HepG2 (cell line): Measurements from ENCODE around the gene NRG3.

Source experiments
- BHLHE40 ChIP-seq: IDR thresholded peaks from 2 replicates; pipeline ENCODE4 v1.6.1; 2011; ENCODE audit warnings: low read length, improper control_type of control experiment
- EZH2 ChIP-seq: conservative IDR thresholded peaks from 2 replicates; pipeline ENCODE4 v1.6.1; 2012; ENCODE audit warnings: mild to moderate bottlenecking, low read depth, low read length, moderate library complexity
- MATR3 ChIP-seq: sonication (generic); formaldehyde crosslinking; IDR thresholded peaks from 2 replicates; pipeline ENCODE4 v1.4.0; 2020; ENCODE audit warnings: missing genetic modification reagents
- SRY ChIP-seq: sonication (generic); formaldehyde crosslinking; IDR thresholded peaks from 2 replicates; pipeline ENCODE4 v1.8.0; 2022; ENCODE audit warnings: mild to moderate bottlenecking, missing genetic modification reagents
- TCF12 ChIP-seq, 2 experiments: fragments of 450-650 bp in 1 of 2; sonication (generic) in 1 of 2; formaldehyde crosslinking in 1 of 2; IDR thresholded peaks; 2 replicates each; pipeline versions ENCODE4 v1.6.1 to v1.8.0; 2017 to 2022; ENCODE audit warnings: antibody characterized with exemption in 1 of 2, mild to moderate bottlenecking in 1 of 2, missing genetic modification reagents in 1 of 2, moderate library complexity in 1 of 2
- XBP1 ChIP-seq: sonication (generic); formaldehyde crosslinking; IDR thresholded peaks from 2 replicates; pipeline ENCODE4 v1.5.0; 2020; ENCODE audit warnings: missing genetic modification reagents
- ZZZ3 ChIP-seq: sonication (generic); formaldehyde crosslinking; IDR thresholded peaks from 2 replicates; pipeline ENCODE4 v1.4.0; 2020; ENCODE audit warnings: missing genetic modification reagents, mild to moderate bottlenecking, borderline replicate concordance
- TF ChIP-seq, protein P1 (sequence below): fragments of 450-650 bp; IDR thresholded peaks from 2 replicates; pipeline ENCODE4 v1.6.1; 2017
- TF ChIP-seq, protein P2 (sequence below): sonication (generic); formaldehyde crosslinking; IDR thresholded peaks from 2 replicates; pipeline ENCODE4 v1.5.1; 2020; ENCODE audit warnings: missing genetic modification reagents, mild to moderate bottlenecking, borderline replicate concordance

DNA sequence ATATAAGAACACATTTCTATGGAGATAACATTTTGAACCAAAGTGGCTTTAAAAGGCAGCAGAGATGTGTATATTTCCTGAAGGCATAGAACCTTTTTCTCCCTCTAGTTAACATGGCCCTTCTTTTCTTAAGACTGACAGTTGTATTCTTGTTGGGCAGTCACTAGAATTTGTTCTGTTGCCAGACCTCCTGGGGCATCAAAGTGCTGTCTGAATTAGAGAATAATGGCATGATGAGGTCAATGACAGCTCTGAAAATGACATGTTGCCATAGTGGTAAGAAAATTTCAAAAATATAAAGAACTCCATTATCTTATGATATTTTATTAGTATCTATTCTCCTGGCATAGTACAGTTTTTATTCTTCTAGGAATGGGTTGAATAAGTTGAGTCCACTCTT is 446.7 kb downstream of the NRG3 start:
- no peak for TF ChIP-seq MATR3 (CRISPR knock-in tag)
- TF ChIP-seq BHLHE40 = no peak
- TF ChIP-seq, protein P1, sequence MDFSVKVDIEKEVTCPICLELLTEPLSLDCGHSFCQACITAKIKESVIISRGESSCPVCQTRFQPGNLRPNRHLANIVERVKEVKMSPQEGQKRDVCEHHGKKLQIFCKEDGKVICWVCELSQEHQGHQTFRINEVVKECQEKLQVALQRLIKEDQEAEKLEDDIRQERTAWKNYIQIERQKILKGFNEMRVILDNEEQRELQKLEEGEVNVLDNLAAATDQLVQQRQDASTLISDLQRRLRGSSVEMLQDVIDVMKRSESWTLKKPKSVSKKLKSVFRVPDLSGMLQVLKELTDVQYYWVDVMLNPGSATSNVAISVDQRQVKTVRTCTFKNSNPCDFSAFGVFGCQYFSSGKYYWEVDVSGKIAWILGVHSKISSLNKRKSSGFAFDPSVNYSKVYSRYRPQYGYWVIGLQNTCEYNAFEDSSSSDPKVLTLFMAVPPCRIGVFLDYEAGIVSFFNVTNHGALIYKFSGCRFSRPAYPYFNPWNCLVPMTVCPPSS = no peak
- TF ChIP-seq XBP1 (CRISPR knock-in tag) = no peak
- no peak for TF ChIP-seq TCF12 (IDR thresholded peaks at IDR 0.05)
- TF ChIP-seq TCF12 (CRISPR knock-in tag; IDR thresholded peaks at IDR 0.05) = no peak
- TF ChIP-seq ZZZ3 (CRISPR knock-in tag) = no peak
- TF ChIP-seq, protein P2, sequence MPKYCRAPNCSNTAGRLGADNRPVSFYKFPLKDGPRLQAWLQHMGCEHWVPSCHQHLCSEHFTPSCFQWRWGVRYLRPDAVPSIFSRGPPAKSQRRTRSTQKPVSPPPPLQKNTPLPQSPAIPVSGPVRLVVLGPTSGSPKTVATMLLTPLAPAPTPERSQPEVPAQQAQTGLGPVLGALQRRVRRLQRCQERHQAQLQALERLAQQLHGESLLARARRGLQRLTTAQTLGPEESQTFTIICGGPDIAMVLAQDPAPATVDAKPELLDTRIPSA = no peak
- TF ChIP-seq EZH2 = no peak
- no peak for TF ChIP-seq SRY (CRISPR knock-in tag)
